NCI-H187 (cell line): ENCODE data around the gene GUCY1A2.

ENCODE experiments used
- DNase-seq, 2 experiments: peaks; one replicate each; lab custom pipeline; 2025; lab: John Stamatoyannopoulos, UW

The GUCY1A2 gene

DNA sequence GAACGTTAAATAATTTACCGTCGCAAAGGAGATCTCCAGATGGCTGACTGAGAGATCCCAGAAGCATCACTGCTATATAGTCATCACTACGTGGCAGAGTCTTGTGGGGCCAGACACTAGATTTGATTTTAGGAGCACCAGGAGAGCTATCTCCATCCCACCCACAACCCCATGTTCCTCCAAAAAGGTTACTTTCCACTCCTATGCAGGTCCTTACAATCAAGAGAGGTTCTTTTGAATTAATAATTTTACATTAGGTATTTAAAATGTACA, 19.4 kb downstream of the GUCY1A2 start:
- DNase-seq, result no peak

DNA sequence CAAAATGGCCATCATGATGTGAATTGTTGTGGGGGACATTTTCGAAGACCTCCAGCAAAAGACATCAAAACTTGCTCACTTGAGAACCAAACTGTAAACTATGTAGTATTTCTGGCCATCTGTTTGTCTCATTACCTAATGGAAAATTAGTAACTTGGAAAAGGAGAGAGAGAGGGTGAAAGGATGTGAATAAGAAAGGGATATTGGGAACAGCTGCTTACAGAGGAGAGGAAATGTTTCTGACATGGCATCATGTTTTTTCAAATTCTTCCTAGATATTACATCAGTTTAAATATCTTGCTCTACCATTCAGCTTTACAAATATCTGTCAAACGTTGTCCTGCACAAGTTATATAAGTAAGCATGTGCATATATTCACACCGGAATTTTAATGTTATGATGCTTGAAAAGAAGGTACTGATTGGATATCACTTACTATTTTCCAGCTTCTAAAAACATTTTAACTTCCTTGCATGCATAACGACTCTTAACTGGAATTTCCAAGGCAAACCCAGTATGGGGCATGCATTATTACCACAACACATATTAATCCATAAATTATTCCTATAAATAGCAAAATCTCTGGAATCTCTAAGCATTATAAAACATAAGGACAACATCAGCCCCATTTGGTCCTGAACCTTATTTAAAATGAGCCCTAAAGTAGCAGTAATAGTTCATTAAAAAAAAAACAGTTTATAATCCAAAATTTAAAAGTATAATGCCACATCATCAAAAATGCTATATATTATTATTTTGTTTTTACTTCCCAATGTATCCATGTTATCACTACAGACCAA, 20.0 kb downstream of the GUCY1A2 start:
- DNase-seq, result no peak

DNA sequence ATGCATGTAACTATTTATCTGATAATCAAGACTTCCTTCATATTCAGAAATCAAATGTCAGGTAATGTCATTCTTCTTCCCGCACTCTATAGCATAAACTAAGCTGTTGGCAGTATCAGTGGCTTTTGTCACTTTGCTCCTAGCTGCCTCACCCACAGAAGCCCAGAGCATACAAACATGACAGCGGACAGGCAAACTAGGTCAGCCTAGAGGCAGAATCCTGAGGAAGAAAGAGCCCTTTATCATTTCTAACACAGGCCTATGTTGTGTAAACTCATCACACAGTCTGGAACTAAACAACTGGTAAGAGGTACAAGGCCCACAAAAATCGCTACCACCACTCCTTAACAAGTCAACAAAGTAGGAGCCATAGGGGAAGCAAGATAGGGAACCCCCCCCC, 21.0 kb downstream of the GUCY1A2 start:
- no peak for DNase-seq

DNA sequence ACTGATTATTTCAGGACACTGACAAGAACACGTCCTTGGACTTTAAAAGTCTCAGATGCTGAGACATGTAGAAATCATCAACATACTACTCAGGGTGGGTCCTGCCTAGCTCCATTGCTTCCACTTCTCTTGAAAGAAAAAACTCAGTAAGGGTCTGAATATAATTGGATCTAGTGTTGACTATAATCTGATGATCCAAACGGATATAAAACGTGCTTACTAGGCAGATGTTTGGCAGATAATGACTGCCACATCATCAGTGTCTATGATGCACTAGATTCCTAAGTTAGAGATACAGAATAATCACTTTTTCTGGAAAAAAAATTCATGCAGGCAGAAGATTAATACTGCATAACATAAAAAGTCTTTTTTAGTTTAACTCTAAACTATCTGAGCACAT, 21.6 kb downstream of the GUCY1A2 start:
- no peak for DNase-seq

DNA sequence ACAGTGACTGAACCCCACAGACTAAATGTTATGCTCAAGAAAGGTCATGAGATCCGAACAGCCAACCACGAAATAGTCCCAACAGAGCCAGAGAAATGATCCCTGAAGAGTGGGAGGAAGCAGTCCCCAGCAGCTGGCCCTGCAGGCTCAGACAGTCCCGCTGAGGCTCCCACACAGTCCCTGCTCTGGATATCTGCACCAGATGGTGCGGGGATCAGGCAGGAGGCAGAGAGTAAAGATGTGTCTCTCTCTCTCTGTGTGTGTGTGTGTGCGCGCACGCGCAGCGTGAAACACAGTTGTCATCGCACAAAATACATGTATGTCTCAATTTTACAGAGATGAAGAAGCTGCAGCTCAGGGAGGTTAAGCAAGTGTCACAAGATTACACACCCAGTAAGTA, 27.9 kb downstream of the GUCY1A2 start:
- no peak for DNase-seq

DNA sequence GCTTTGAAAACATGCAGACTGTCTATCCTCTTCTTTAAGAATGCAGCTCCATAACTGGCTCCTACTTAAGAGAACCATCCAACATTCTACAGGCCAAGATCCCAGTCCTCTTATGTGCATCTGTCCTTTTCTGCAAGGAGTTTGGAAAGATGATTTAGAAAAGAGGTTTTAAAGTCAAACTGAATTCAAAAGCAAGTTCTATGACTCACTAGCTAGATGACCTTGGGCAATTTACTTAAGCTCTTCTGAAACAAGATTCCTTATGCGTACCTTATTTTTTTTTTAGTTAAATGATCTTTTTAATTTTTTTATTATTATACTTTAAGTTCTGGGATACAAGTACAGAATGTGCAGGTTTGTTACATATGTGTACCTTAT, 29.2 kb downstream of the GUCY1A2 start:
- no peak for DNase-seq

DNA sequence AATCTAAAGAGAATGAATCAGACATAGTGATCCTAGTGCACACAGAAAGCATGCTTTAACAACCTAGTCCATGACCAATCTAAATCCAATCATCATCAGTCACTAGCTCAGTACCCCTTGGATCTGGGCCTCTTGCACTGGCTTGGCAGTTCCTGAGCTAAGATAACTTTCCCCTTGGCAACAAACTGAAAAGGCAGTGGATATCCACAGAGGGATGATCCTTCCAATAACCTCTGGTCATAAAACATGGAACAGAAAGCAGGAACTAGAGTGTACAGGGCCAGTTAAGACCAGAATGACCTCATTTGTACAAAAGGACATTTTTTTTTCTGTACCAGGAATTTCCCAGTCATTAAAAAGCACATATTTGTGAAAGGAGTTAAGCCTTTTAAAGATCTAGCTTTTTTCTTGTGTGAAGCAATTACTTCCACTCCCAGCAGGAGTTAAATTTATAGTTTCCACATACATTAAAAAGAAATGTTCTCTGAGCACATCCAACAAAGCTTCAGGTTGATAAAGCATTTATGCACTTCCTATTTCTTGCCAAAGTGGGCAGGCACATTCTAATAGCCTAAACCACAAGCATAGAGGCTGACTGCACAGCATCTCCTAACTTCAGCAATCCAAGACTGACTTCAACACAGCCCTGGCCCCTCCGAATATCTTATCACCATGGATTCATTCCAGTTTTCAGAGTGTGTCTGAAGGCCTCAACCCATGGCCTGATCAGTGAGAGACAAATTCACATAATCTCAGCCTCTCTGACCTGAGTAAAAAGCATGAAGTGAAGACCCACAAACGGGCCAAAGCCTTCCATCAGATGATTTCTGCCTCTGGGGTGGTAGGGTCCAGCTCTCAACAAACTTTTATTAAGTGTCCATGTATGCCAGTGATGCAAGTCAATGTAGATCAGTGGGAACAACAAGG, 29.9 kb downstream of the GUCY1A2 start:
- no peak for DNase-seq

DNA sequence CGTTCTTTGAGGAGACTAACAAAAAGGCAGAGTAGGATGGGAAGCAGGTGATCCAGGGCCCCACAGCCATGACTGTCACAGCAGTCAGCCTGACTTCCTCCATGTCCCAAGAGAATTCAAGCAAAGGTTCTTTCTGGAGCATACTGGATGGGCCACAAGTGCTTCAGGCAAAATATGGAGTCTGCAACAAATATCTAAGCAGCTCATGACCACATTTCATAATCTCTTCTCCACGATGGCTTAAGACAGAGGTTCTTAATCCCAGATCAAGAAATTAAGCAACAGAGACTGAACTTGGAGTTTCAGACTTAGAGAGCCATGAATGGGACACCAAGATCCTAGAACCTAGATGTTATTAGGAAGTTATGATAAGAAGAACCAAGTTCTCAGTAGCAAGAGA, 31.6 kb downstream of the GUCY1A2 start:
- DNase-seq, result no peak

DNA sequence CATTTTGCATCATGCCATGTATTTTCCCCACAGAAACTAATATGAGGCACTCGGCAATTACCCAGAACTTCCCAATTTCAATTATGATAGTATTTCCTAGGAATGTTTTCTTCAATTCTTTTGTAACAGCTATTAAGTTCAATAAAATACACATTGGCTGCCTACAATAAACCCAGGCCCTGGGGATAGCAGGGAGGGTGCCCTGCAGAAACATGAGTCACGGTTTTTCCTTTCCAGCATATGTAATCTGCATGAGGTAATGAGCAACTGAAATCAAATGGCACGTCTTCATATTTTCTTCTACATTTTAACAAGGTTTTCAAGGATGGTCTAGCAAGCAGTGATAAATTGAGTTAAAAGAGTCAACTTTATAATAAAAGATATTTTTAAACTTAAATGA, 32.0 kb downstream of the GUCY1A2 start:
- no peak for DNase-seq

DNA sequence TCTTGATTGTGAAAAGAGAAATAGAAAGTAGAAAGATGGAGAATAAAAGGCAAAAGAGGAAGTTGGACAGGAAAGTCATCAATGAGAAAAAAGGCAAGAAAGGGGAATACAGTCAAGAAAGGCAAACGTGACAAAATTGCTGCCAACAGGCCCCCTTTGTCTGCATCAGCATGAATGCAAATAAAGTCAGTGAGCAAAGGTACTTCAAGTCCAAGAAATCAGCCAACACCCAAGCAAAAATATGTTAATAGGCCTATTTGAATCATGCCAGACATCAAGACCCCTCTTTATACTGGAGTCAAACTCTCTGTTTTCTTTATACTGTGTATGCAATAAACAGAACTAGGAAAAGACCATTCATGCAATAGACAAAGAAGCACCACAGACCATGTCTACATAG, 34.3 kb downstream of the GUCY1A2 start:
- DNase-seq, result no peak

DNA sequence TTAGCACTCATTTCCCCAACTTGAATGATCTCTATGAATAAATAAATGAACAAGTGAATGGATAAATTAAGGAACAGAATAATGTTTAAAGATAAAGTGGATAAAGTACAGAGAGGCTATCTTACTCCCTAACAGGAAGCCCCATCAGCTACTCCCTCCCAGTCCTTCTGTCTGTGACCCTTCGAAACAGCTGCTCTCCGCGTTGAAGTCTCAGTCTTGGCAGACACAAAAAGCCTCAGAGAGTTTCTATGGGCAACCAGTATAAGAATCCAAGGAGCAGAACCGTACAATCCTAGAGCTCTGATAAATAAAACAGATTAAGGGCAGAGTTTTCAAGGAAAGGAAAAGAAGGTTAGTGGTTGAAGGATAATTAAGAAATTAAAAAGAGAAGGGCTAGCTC, 35.0 kb downstream of the GUCY1A2 start:
- no peak for DNase-seq

DNA sequence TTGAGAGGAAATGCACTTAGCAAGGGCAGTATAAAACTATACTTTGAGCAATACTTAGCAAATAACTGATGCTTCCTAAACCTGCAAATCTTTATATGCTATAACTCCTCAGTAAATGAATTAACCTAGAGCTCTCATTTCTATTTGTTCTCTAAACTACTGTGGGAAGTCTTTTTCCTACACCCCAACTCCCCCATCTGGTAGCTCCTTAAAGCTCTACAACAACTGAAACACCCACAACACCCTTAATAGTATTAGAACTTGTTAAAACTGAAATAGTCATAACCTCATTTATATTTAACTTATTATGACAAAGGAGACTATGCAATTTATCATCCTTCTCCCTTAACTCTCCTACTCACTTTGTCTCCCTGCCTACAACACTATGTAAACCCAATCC, 43.4 kb downstream of the GUCY1A2 start:
- DNase-seq, result no peak

DNA sequence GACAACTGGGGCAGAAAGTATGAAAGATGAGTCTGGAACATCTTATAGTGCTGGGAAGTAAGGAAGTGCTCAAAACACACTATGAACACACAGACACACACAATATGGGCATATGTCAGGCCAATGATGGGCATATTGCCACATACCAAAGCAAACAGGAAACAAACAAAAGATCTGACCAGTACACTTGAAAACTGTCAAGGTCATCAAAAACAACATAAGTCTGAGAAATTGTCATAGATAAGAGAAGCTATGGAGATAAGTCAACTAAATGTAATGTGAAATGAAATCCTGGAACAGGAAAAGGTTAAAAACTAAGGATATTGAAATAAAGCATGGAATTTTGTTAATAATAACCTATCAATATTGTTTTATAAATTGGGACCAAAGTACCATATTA, 46.4 kb downstream of the GUCY1A2 start:
- DNase-seq, result no peak

DNA sequence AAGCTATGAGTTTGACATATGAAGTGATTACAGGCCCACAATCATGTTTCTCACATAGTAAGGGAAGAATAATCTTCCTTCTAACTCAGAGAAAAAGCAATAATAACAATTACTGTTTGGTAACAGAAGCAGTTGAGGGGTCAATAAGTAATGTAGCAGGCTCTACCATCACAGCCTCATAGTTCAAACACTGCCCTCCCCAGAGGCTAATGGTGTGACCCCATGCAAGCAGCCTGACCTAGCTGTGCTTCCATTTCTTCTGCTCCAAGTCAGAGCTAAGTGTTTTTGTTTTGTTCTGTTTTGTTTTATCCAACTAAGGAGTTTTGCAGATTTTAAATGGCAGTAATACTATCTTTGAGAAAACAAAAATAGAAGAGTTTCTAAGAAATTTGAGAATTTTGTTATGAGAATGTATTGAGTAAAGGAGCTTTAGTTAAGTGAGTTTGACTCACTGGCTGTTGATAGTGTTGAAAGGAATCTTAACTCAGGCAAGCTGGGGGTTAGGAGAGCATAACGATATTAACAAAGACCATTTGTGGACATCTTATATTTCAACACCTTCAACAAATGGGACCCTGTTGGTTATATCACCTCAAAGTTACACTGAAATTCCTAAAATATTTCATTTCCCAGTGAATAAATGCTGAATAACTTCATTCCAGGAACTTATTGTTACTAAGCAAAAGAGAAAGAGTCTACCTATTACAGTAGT, 48.5 kb downstream of the GUCY1A2 start:
- DNase-seq, result no peak

DNA sequence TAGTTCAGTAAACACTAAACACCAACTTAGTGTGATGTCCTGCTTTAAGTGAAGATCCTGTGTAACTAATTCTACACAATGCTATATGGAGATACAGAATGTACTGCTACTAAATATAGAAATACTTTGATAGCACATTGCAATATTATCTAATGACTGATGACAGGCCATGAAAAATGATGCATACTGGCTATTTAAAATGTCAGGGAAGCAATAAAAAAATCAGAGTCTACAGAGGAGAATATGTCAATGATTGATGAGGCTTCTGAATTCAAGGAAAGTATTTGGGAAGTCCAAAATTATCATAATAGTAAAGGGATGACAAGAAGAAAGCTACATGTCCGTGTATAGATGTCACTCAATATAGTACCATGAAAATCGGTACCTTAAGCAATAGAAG, 55.3 kb downstream of the GUCY1A2 start:
- no peak for DNase-seq

DNA sequence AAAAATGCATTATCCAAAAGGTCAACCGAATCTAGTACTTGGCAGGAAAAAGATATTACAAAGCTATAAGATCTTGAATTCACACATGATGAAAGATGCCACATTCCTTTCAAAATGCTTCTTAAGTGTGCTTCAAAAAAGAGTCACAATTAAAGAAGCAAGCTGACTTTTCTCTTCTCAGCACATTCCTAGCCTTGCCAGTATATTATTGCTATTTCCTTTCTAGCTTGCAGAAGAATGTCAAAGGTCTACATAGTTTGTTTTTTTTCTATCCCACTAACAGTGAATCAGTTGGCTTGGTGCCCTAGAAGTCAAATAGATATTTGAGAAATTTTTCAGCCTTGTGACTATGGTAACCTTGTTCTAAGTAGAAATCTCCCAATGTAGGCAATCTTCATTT, 56.8 kb downstream of the GUCY1A2 start:
- no peak for DNase-seq

DNA sequence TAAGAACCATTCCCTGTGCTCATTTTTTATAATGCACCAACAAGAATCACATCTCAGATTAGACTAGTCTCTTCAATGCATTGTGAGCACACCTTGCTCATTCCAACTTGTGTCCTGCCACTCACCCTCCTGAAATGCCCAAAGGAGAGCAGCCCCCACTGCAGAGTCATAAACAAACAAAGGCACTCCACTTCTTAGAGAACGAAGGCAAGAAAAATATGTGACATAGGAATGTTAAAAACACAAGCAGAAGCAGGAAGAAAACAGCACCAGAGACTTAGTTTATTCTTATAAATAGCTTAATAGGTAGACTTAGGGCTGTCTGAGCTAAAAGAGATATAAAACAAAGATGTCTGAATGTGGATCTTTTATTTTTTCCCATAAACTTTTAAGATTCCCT, 57.2 kb downstream of the GUCY1A2 start:
- no peak for DNase-seq

DNA sequence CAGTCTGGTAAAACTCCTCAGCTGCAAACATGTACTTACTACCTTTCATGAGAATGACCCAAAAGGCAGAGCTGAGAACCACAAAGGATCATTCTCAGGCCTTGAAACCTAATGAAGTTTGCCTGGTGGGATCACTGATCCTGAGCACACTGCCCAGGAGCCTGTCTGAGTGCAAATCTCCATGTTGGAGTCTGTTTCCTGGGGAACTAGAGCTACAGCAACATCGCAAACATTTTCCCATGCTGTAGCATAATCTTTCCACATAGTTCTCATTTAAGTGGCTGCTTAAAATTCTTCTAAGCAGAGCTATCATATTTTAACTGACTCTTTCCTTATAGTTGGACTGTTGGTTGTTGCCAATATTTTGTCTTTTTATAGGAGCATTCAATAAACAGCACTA, 58.5 kb downstream of the GUCY1A2 start:
- no peak for DNase-seq

DNA sequence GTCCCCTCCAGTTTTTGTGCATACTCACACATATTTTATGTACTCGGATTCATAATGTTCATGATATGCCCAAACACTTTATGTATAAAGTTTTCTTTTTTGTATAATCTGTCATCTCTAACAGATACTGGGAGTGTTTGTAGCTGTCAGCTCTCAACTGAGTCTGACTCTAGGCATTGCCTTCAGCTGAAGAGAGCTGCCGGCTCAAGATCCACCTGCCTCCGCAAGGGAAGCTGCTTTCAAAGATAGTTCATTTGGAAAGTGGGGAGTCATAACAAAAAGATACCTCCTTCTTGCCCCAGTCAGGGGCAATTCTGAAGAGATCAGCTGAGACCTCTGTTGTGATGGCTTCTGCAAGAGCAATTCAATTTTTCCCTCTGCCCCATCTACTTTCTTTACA, 58.9 kb downstream of the GUCY1A2 start:
- no peak for DNase-seq

DNA sequence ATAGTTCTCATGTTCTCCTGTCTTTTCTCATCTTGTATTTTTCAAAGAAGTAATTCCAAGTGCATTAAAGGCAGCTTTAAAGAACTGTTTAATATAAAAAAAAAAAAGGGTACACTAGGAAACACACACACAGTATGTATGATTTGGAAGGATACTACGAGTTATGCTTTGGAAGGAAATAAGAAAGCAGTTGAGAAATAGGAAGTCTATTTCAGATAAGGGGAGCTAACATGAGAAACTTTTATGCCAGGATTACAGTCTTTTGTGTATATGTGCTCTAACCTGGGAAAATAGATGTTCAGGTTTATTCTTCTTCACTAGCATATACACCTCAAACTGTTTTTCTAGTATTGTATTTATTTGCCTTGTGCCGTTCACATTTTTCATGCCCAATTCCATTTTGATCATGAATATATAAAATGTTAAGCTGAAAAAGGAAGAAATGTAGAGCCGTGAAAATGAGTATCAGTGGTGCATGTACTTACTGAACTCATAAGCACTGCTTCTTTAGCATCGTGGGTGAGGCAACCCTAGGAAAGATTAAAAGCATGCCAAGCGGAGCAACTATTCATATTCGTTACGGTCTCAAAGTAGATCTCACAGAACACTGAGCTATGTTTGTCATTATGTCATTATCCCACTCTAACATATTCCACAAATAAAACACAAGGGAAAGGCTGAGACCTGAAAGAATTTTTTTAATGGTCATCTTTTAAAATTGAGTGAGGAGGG, 59.6 kb downstream of the GUCY1A2 start:
- no peak for DNase-seq

DNA sequence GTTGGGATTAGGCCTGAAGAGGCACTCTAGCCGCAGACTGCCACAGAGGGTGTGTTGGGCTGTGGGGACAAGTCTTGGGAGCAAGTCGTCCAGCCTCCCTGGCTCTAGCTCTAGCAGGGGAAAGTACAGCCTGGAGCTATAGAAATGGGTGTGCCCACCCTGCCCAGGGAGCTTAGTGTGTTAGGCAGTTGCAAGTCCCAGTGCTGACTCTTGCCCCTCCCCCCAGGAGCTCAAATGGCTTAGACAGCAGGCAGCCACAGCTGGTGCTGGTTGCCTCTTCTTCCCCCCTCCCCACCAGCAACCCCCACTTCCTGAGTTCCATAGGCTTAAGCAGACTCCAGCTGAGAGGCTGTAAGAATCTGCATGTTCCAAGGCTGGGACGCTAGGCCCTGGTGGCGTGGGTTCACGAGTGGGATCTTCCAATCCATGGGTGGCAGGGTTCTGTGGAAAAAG, 61.2 kb downstream of the GUCY1A2 start:
- DNase-seq, result no peak

DNA sequence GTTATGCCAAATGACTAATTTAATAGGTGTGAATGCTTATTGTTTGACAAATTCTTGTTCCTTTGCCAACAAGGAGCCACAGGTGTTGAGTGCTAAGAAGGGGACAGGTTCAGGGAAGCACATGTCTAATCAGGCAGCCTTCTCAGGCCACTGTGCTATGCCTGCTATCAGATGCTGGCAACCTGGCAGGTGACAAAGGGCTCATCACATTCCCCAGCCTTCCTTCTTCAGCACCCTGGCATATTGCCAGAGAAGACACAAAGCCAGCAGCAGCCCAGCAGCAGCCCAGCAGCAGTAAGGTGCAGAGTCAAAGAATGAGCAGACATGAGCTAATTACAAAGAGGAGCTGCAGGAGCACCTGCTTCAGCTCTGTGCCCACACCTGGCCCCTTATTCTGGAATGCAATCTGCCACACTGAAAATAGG, 68.2 kb downstream of the GUCY1A2 start:
- peak; percentile 23 to 62 for DNase-seq
